ENCODE results near the gene FOXP1.

DNA sequence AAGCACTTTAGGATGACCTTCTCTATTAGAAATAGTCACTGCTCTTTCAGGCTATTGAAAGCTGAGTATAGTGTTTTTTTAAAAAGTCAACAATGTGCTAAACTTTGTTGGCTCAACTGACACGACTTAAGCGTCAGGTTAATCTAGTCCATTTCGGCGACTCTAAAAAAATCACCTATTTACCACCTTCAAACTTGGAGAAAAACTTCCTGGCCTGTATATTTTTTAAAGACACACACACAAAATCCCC lies 517.8 kb downstream of the FOXP1 start:
- TF ChIP-seq POLR2AphosphoS5 (IDR thresholded peaks at IDR 0.05; ENCODE audit: low read depth, low read length) (no peak), TAF1 (IDR thresholded peaks at IDR 0.05; ENCODE audit: low read depth, low read length) (no peak), POLR2A (IDR thresholded peaks at IDR 0.05; ENCODE audit: low read depth, low read length) (no peak)
